ENCODE data around the gene DDIT3. TPM values are rescaled to one million over a fixed set of nuclear protein-coding genes. Genes with fewer than 3 reads are reported as not detected.

DDIT3 gene
- 10 to 100 TPM; 18.4 to 19.2 TPM for total RNA-seq

GRCh38 chr12:57520053-57520818 is at the start of gene DDIT3:
DDIT3 (minus strand) TSS chr12:57520514; CDS start chr12:57517406, 3,108 bp downstream.

GRCh38 chr12:57549909-57550640 is 29.8 kb upstream of the DDIT3 start, which contains the start of gene KIF5A:
KIF5A (plus strand) TSS chr12:57550044; CDS start chr12:57550272, 228 bp downstream.

GRCh38 chr12:57546438-57547287 is 26.3 kb upstream of the DDIT3 start, which contains the start of gene DCTN2:
DCTN2 (minus strand) TSS chr12:57547192; CDS start chr12:57547063, 129 bp downstream.

GRCh38 chr12:57522011-57522886 is 1.9 kb upstream of the DDIT3 start, which contains the start of gene MBD6:
MBD6 (plus strand) TSS chr12:57522824; CDS start chr12:57524304, 1,480 bp downstream.

GRCh38 chr12:57487597-57488401 is 32.5 kb downstream of the DDIT3 start, which contains the start of gene MARS1:
MARS1 (plus strand) TSS chr12:57488068; CDS start chr12:57488091, 23 bp downstream.

GRCh38 chr12:57479376-57480115 is 40.8 kb downstream of the DDIT3 start, which contains the start of gene ARHGAP9:
ARHGAP9 (minus strand) TSS chr12:57479866; CDS start chr12:57479406, 460 bp downstream.

Small RNA genes within 50 kb of the gene (microRNA-seq; reads per million reads assigned to microRNA genes)
- gene MIR616 (ENCODE audit: borderline microRNAs expressed, borderline replicate concordance): 2.5 reads per million, percentile 9 among the genes with 10 or more reads in this experiment
- not detected for gene MIR6758 (ENCODE audit: borderline microRNAs expressed, borderline replicate concordance)

Other genes starting within 250 kb of the DDIT3 start
- 10 to 100 TPM; 67.8 to 72.0 TPM for gene R3HDM2, start 89.5 kb downstream of the DDIT3 start, total RNA-seq
- gene INHBC, start 85.7 kb downstream of the DDIT3 start, total RNA-seq: not detected
- not detected for gene INHBE, start 65.2 kb downstream of the DDIT3 start, total RNA-seq
- 1 to 10 TPM in 1 of 2 experiments, under 1 TPM in 1; 0.88 to 1.5 TPM for gene GLI1, start 60.7 kb downstream of the DDIT3 start, total RNA-seq
- gene ARHGAP9, start 40.6 kb downstream of the DDIT3 start, total RNA-seq: 100 to 1,000 TPM; 211 to 247 TPM
- 100 to 1,000 TPM; 192 to 213 TPM for gene MARS1, start 32.4 kb downstream of the DDIT3 start, total RNA-seq
- gene MBD6, start 2.3 kb upstream of the DDIT3 start, total RNA-seq: 10 to 100 TPM; 78.2 to 82.2 TPM
- 10 to 100 TPM; 78.3 to 80.0 TPM for gene DCTN2, start 26.7 kb upstream of the DDIT3 start, total RNA-seq
- gene KIF5A, start 29.5 kb upstream of the DDIT3 start, total RNA-seq: under 1 TPM; 0.58 to 0.71 TPM
- 10 to 100 TPM; 16.8 to 18.3 TPM for gene PIP4K2C, start 70.7 kb upstream of the DDIT3 start, total RNA-seq
- gene DTX3, start 84.3 kb upstream of the DDIT3 start, total RNA-seq: 10 to 100 TPM; 22.1 to 24.5 TPM
- 1 to 10 TPM in 1 of 2 experiments, under 1 TPM in 1; 0.76 to 1.1 TPM for gene ARHGEF25, start 90.9 kb upstream of the DDIT3 start, total RNA-seq
- under 1 TPM; 0.33 to 0.63 TPM for gene B4GALNT1, start 112.7 kb upstream of the DDIT3 start, total RNA-seq
- gene OS9, start 173.6 kb upstream of the DDIT3 start, total RNA-seq: 100 to 1,000 TPM; 133 to 136 TPM
- gene AGAP2, start 218.2 kb upstream of the DDIT3 start, total RNA-seq: 10 to 100 TPM; 66.7 to 68.6 TPM
- gene TSPAN31, start 224.5 kb upstream of the DDIT3 start, total RNA-seq: 10 to 100 TPM; 17.8 to 19.3 TPM
- 10 to 100 TPM; 77.6 to 85.6 TPM for gene CDK4, start 231.8 kb upstream of the DDIT3 start, total RNA-seq
- 10 to 100 TPM; 32.3 to 34.0 TPM for gene MARCHF9, start 234.6 kb upstream of the DDIT3 start, total RNA-seq
- gene CYP27B1, start 246.6 kb upstream of the DDIT3 start, total RNA-seq: 1 to 10 TPM; 2.0 to 2.2 TPM